ENCODE results near the gene CS. TPM values are rescaled to one million over a fixed set of nuclear protein-coding genes. Genes with fewer than 3 reads are reported as not detected.

CS gene
- total RNA-seq = 99.2 and 103 TPM in 2 replicates

DNA sequence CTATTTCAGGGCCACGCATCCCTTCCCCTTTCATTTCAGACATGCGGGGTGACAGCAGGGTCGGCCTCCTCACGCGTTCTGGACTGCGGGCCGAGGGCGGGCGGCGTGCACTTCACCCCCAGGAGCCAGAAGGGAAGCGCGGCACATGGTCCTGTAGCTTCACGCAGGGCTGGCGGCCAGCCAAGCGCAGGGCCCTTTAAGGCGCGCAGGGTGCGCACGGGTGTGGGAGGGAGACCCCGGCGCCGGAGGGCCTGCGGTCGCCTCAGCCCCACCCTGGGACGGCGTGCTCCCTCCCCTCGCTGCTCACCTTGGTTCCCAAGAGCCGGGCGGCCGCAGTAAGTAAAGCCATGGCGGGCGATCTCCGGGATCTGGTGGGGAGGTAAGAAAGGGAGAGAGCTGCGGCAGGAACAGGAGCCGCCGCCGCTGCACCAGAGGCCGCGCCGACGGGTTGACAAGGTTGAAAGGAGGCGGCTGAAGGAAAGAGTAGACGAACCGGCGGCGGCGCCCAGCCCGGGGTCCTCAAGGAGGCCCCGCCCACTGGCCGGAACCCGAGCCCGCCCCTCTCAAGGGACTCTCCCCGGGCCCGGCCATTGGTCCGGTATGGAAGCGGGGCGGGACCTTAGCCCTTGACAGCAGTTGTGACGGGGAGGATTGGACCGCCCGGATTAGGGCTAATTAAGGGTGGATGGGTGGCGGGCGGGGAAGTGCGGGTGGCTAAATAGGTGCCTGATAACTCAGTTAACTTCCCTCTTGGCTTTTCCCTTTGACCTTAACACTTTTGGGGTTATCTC, at the start of gene CS:
TSS of gene CS (minus strand) at position 478 of the 791 bp plus-strand sequence. CDS start at position 349, 129 bp downstream.

DNA sequence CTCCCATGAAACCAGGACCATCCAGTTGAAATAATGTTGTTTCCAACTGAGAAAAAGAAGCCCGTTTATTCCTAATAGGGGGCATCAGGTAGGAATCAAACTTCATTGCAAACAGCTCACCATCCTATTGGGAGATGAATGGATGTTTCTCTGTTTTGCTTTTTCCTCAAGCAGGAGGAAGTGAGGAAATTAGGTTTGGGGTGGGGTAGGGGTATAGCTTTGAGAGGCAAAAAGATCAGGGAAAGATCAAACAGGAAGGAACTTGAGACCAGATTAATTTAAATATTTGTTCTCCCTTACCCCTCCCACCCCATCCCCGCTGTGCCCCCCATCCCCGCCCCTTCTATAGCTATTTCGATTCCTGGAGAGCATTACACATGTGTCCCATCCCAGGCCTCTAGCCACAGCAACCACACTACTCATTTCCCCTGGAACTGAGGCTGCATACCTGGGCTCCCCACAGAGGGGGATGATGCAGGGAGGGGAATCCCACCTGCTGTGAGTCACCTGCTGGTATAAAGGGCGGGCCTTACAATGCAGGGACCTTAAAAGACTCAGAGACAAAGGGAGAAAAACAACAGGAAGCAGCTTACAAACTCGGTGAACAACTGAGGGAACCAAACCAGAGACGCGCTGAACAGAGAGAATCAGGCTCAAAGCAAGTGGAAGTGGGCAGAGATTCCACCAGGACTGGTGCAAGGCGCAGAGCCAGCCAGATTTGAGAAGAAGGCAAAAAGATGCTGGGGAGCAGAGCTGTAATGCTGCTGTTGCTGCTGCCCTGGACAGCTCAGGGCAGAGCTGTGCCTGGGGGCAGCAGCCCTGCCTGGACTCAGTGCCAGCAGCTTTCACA, 38.4 kb upstream of the CS start, which contains the start of gene IL23A:
TSS of gene IL23A (plus strand) at position 577 of the 850 bp plus-strand sequence. CDS start at position 738, 161 bp downstream.

DNA sequence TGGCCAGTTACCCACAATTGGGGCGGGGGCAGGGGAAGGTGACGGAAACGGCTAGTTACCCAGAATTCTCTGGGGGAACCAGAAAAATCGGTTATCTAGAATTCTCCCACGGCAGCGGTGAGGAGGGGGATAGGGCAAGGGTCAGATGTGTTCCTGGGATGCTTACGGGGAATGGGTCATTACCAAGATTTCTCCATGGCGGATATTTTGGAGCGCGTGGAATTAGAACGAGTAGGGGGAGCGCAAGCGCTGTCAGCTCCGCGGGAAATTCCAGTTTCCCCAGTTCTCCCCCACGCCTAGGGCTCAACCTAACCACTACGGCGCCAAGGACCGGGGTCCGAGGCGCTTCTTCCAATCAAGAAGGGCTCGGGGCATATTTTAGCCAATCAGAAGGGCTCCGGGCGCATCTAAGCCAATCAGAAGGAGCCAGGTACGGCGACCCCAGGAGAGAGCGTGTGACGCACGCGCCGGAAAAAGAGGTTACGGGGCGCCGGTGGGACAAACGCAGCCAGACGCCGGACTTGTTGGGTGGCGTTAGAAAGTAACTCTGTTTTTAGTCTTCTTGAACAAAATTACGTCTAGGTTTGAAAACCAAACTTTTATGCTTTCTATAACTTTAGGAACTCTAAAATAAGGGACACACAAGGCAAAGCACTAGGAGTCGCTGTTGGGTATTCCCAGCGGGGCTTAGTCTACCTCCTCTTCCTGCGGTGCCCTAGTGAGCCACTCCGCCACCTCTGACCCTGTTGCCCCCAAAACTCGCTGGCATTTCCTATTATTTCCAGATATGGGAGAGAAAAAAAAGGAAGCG, 33.8 kb upstream of the CS start, which contains the start of gene PAN2:
TSS of gene PAN2 (minus strand) at position 322 of the 811 bp plus-strand sequence. CDS start 906 bp downstream, outside the sequence.

DNA sequence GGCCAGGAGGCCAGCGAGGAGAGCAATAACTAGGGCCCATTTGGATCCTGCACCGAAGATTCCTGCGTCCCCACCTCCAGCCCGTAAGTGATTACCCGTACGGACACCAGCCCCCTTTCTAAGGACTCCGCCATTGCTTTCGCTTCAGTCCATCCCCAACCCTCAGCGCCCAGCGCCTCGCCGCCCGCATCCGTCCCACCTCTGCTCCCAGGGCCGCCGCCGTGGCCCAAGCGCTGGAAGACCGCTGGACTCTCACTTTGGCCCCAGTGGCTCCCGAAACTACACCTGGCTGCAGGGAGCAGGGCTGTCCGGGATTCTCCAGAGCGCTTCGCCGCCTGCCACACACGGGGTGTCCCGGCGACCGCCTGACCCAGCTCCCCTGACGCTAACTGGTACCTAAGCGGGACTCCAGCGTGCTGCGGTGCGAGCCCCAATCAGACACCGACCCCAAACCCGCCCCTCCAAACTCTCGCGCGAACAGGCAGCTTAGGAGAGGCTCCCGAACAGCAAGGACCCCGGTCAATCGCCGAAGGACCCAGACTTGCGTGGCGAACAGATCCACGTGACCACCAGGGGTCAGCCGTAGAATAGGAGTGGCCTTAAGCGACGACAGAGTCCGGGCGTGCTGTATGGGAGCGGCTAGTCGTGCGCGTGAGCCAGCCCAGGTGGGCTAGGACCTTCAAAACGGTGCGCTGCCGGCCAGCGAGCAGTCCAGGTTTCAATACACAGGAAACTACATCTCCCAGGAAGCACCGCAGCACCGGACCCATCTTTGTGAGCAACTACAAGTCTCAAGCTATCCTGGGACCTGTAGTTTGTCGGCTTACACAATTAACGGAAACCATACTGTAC, 15.7 kb upstream of the CS start, which contains the start of gene CNPY2:
TSS of gene CNPY2 (minus strand) at position 367 of the 852 bp plus-strand sequence. CDS start 771 bp downstream, outside the sequence.

DNA sequence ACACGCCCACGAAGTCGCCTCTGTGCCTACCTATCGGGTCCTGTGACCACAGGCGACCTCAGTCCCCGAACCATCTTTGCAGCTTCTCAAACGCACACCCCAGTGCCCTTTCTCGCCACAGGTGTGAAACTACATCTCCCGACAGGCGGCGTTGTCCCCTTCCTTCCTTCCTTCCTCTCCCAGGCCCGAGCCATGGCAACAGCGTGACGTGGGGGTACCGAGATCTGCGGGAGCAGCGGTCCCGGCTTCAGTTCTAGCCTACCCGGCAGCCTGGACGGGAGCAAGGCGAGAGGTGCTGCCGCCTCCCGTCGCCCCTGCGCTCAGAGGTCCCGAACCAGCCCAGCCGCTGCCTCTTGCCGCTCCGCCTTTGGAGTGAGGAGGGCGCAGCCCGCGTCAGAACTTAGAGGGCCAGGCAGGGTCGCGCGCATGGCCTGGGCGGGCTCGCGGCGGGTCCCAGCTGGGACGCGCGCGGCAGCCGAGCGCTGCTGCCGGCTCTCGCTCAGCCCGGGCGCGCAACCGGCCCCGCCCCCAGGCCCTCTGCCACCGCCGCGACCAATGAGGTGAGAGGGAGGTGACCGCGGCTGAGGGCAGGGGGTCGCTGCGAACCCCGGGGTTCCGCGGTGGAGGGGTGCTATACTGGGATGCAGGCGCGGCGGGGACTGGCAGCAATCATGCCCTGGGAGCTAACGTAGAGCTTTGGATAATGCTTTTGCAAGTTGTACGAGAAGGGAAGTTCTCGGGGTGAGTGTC, 33.3 kb downstream of the CS start, which contains the start of gene COQ10A:
TSS of gene COQ10A (plus strand) at position 250 of the 750 bp plus-strand sequence. CDS start at position 427, 177 bp downstream.

DNA sequence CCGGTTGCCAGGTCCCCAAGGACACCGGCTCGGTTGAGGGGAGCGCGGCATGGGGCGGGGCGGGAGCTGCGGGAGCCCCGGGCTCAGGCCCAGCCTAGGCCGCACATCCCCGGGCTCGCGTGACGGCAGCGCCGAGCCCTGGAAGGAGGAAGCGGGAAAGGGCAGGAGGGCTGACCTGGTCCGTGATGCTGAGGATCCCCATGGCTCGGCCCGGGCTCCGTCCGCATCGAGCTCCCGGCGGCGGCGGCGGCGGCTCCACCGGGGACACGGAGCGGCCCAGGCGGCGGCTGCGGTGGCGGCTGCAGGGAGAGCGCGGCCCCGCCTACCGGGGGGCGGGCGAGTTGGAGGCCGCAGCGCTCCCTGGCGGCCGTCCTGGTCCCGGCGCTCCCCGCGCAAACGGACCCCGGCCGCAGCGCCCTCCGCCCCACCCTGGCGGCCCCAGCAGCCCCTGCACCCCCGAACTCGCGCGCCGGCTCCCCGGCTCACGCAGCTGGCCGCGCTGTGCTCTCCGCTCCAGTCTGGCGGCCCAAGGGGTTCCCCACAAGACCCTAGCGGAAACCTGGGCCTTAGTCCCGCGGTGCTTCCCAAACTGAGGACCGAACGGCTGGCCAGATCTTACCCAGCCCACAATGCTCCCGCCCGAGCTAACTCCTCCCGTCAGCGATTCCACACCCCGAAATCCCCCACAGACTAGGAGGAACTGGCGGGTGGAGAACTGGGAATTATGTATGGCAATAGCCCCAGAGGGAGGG, 41.9 kb downstream of the CS start, which contains the start of gene ANKRD52:
TSS of gene ANKRD52 (minus strand) at position 317 of the 752 bp plus-strand sequence. CDS start at position 202, 115 bp downstream.

DNA sequence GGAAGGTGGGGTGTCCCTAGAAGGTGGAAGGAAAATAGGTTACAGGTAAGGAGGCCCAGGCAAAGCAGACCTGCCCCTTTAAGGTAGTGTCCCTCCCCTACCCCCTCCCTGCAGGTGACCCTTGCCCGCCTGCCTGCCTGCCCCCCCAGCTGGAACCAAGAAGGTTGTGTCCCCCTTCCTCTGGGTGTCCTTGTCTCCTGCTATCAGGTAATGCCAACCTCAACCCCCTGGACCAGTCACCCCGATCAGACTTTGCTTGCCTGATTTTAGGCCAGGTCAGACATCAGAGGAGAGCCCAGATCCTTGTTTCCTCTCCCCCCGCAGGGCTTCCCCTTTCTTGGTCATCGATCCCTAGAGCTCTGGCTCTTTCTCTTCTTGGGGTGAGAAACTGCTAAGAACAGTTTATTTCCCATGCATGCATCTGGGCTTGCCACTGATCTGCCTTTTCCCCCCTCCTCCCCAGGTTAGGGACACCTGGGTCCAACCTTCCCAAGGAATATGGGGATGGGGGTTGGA, 70.2 kb downstream of the CS start, which contains the start of gene SLC39A5:
TSS of gene SLC39A5 (plus strand) at position 136 of the 516 bp plus-strand sequence. CDS start 1,224 bp downstream, outside the sequence.

DNA sequence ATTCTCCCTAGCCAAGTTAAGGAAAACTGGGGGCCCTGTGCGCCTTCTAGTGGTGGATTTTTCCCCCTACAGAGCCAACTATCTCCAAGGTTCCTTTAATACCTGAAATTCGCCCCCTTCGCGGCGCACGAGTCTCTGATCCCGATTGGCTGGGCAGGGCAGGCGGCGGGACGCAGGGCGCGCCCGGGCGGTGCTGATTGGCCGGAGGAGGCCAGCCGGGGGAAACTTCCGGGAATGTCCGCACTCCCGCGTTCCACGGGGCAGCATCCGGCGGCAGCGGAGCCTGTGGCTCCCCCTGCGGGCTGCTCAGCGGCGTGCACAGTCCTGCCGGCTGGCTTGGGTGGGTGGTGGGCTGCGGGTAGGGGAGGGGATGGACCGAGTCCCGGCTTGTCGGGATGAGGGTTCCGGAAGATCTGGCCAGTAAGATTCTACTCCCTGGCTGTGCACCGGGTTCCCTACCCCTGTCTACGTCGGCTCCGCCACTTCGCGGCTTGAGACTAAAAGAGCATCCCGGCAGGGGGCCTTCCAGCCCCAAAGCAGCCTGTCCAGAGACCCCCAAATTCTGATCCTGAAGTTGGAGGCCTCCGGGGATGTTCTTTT, 75.9 kb downstream of the CS start, which contains the start of gene NABP2:
TSS of gene NABP2 (plus strand) at position 241 of the 600 bp plus-strand sequence. CDS start 515 bp downstream, outside the sequence.

DNA sequence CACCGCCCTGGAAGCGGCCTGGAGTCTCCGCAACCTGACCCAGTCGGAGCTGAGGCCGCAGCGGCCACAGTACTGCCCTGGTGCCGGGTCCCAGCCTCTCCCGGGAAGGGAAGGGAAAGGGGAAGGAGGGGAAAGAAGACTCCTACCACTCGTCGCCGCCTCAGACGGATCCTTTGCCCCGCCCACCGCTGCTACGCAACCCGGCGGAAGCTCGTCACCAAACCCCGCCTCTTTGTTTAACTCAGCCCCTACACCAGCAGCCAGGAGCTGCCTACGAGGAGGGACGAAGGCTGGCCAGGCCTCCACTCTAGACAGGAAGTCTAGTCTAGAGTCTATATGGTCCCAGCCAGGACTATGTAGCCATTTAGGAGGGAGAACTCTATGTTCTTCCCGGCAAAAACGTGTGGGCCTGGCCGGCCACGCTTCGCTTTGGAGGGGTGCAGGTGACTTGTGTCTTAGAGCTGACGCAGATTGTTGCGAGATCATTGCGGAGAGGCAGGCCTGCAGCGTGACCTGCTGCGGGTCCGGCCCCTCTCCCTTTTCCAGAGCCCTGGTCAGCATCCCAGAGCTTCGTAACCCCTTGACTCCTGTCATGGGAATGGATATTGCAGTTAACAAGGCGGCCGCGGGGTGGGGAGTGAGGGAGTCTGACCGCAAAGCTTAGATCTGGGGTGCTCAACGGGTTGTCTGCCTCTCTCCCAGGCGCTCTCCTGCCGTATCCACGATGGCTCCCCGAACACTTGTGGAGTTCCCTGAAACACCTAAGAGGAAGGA, 78.2 kb downstream of the CS start, which contains the start of gene RNF41:
TSS of gene RNF41 (minus strand) at position 166 of the 774 bp plus-strand sequence. CDS start 7,875 bp downstream, outside the sequence.

Other genes with a start within 250 kb of the CS start
- 0.33 and 2.3 TPM in 2 replicates for gene ERBB3, start 220.2 kb downstream of the CS start, total RNA-seq
- 101 and 138 TPM in 2 replicates for gene PA2G4, start 195.8 kb downstream of the CS start, total RNA-seq
- gene RPL41, start 183.7 kb downstream of the CS start, total RNA-seq = 1,465 and 2,446 TPM in 2 replicates
- gene ZC3H10, start 182.1 kb downstream of the CS start, total RNA-seq = 4.4 and 5.6 TPM in 2 replicates
- gene ESYT1, start 172.1 kb downstream of the CS start, total RNA-seq = 396 and 399 TPM in 2 replicates
- gene MYL6B, start 147.7 kb downstream of the CS start, total RNA-seq = 68.3 and 89.3 TPM in 2 replicates
- 1,139 and 2,051 TPM in 2 replicates for gene MYL6, start 142.0 kb downstream of the CS start, total RNA-seq
- 42.6 and 58.9 TPM in 2 replicates for gene SMARCC2, start 110.8 kb downstream of the CS start, total RNA-seq
- gene RNF41, start 78.4 kb downstream of the CS start, total RNA-seq = 82.5 and 144 TPM in 2 replicates
- 27.0 and 29.2 TPM in 2 replicates for gene NABP2, start 76.0 kb downstream of the CS start, total RNA-seq
- not detected in 2 replicates for gene SLC39A5, start 70.3 kb downstream of the CS start, total RNA-seq
- 14.0 and 15.9 TPM in 2 replicates for gene ANKRD52, start 41.9 kb downstream of the CS start, total RNA-seq
- gene COQ10A, start 33.4 kb downstream of the CS start, total RNA-seq = 8.6 and 11.9 TPM in 2 replicates
- 47.8 and 76.2 TPM in 2 replicates for gene CNPY2, start 15.7 kb upstream of the CS start, total RNA-seq
- gene PAN2, start 33.7 kb upstream of the CS start, total RNA-seq = 21.5 and 30.3 TPM in 2 replicates
- gene IL23A, start 38.6 kb upstream of the CS start, total RNA-seq = 0.50 and 0.58 TPM in 2 replicates
- 291 and 409 TPM in 2 replicates for gene STAT2, start 59.8 kb upstream of the CS start, total RNA-seq
- gene APOF, start 62.5 kb upstream of the CS start, total RNA-seq = not detected in 2 replicates
- gene TIMELESS, start 149.1 kb upstream of the CS start, total RNA-seq = 4.6 and 17.5 TPM in 2 replicates
- not detected in 2 replicates for gene MIP, start 154.3 kb upstream of the CS start, total RNA-seq
- 1.7 and 2.2 TPM in 2 replicates for gene SPRYD4, start 168.2 kb upstream of the CS start, total RNA-seq
- under 0.01 and 0.73 TPM in 2 replicates for gene GLS2, start 187.8 kb upstream of the CS start, total RNA-seq
- gene RBMS2, start 221.5 kb upstream of the CS start, total RNA-seq = 16.4 and 18.2 TPM in 2 replicates